Loucy (cell line): ENCODE measurements around the gene PRRG3.

Experiments
- CTCF ChIP-seq: fragments of 200-600 bp; sonication (generic); conservative IDR thresholded peaks from 2 replicates; pipeline ENCODE4 v1.5.1; 2014; ENCODE audit warnings: mild to moderate bottlenecking, antibody characterized with exemption, low read length
- EZH2phosphoT487 ChIP-seq: fragments of 200-600 bp; IDR thresholded peaks from 2 replicates; pipeline ENCODE4 v1.6.1; 2018; ENCODE audit warnings: antibody characterized with exemption, mild to moderate bottlenecking, moderate library complexity, borderline replicate concordance

GRCh38 chrX:151680805-151681204 is 14.5 kb upstream of the PRRG3 start:
- TF ChIP-seq CTCF: peak; percentile 69
- TF ChIP-seq EZH2phosphoT487: no peak
